Activated CD8-positive, alpha-beta memory T cell treated with anti-CD3 and anti-CD28 coated beads, Interleukin-2, amount 50 U/mL, for 24 hours (primary cell): ENCODE results near the gene GAGE13.
"Not testable (repeated sequence)": the region's sequence is repeated elsewhere in the genome, so short reads cannot be mapped to it uniquely, and the experiment has no call there.

Experiments
- DNase-seq: peaks from one replicate; pipeline ENCODE4 v3.0.0-alpha.2; 2020; ENCODE audit errors: extremely low read depth

GAGE13 gene

GRCh38 chrX:49331841-49332240 is 459 bp downstream of the GAGE13 start:
- DNase-seq, result not testable (repeated sequence)

GRCh38 chrX:49341449-49341848 is 10.1 kb downstream of the GAGE13 start:
- DNase-seq, result not testable (repeated sequence)

- DNase-seq, result not testable (repeated sequence)
Observed at GRCh38 chrX:49344496-49345175, 13.3 kb downstream of the GAGE13 start.

GRCh38 chrX:49345402-49345801 is 14.0 kb downstream of the GAGE13 start:
- DNase-seq, result not testable (repeated sequence)

GRCh38 chrX:49346150-49346549 is 14.8 kb downstream of the GAGE13 start:
- not testable (repeated sequence) for DNase-seq
